ENCODE measurements around the gene CDC20B. TPM values are rescaled to one million over a fixed set of nuclear protein-coding genes. Genes with fewer than 3 reads are reported as not detected.

The CDC20B gene
- polyA plus RNA-seq, 3 donors = not detected

DNA sequence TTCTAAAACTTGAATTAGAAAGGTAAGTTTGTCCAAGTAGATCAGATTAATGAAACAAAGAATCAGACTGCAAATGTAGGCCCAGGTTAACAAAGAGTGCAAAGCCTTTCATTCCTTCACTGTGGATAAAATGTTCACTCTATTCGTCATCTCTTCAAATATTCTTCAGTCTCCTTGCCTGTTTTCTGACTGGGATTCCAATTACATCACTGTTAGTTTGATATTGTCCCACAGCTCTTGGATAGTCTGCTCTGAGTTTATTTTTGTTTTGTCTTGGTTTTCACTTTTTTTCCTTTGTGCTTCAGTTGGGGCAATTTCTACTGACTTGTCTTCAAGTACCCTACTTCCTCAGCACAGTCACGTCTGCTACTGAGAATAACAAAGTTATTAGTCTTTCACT lies 109.1 kb downstream of the CDC20B start:
- Histone ChIP-seq H3K4me2 (replicated peaks; ENCODE audit: extremely low read depth, low read length, poor library complexity, severe bottlenecking) (no peak overlapping the region), H3K4me1 (ENCODE audit: control insufficient read depth in 1 of 2, insufficient read depth in 2 of 2, low read length in 2 of 2) (no peaks in the 10 kb centered on the region), H2AFZ (ENCODE audit: insufficient read depth, low read depth, low read length, poor library complexity, severe bottlenecking) (no peak overlapping the region), H3K36me3 (replicated peaks in 1 of 2; ENCODE audit: control insufficient read depth in 1 of 2, insufficient read depth in 2 of 2, low read length in 2 of 2) (no peaks in the 10 kb centered on the region), H3K27me3 (ENCODE audit: control insufficient read depth in 2 of 2, insufficient read depth in 2 of 2, low read length in 2 of 2) (no peaks in the 10 kb centered on the region), H3K79me2 (ENCODE audit: insufficient read depth, low read length) (no peaks in the 10 kb centered on the region), H3K9me3 (replicated peaks in 1 of 2; ENCODE audit: control insufficient read depth in 1 of 2, insufficient read depth in 1 of 2, low read length in 2 of 2) (no peaks in the 10 kb centered on the region), H3K9ac (ENCODE audit: insufficient read depth, low read length, poor library complexity, severe bottlenecking) (no peak overlapping the region), H4K20me1 (ENCODE audit: insufficient read depth, low read length) (no peaks in the 10 kb centered on the region), H3K4me3 (replicated peaks in 1 of 3; ENCODE audit: low read depth in 2 of 3, low read length in 3 of 3) (no peak overlapping the region), H3K27ac (ENCODE audit: low read depth in 1 of 2, low read length in 2 of 2) (no peak overlapping the region)
- WGBS (ENCODE audit: insufficient coverage) = 43% methylated on average over 1 of the region's 2 CpGs
- no peaks in the 10 kb centered on the region for H3K4me1 Mint-ChIP-seq
- H3K9me3 Mint-ChIP-seq = peaks cover 0 to 3% (median 0%) of the 10 kb centered on the region in 7 donors
- no peak overlapping the region for H3K27ac Mint-ChIP-seq
- TF ChIP-seq, protein P1, sequence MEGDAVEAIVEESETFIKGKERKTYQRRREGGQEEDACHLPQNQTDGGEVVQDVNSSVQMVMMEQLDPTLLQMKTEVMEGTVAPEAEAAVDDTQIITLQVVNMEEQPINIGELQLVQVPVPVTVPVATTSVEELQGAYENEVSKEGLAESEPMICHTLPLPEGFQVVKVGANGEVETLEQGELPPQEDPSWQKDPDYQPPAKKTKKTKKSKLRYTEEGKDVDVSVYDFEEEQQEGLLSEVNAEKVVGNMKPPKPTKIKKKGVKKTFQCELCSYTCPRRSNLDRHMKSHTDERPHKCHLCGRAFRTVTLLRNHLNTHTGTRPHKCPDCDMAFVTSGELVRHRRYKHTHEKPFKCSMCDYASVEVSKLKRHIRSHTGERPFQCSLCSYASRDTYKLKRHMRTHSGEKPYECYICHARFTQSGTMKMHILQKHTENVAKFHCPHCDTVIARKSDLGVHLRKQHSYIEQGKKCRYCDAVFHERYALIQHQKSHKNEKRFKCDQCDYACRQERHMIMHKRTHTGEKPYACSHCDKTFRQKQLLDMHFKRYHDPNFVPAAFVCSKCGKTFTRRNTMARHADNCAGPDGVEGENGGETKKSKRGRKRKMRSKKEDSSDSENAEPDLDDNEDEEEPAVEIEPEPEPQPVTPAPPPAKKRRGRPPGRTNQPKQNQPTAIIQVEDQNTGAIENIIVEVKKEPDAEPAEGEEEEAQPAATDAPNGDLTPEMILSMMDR (IDR thresholded peaks at IDR 0.05) = no peak
- H3K4me3 Mint-ChIP-seq = no peak overlapping the region
- H3K36me3 Mint-ChIP-seq = no peaks in the 10 kb centered on the region
- intact Hi-C loops (cut with micrococcal nuclease) = no loop called here
- H3K27me3 Mint-ChIP-seq (ENCODE audit: low read depth in 3 of 3) = peaks cover 0 to 1% (median 1%) of the 10 kb centered on the region in 3 donors
- no peak for DNase-seq

DNA sequence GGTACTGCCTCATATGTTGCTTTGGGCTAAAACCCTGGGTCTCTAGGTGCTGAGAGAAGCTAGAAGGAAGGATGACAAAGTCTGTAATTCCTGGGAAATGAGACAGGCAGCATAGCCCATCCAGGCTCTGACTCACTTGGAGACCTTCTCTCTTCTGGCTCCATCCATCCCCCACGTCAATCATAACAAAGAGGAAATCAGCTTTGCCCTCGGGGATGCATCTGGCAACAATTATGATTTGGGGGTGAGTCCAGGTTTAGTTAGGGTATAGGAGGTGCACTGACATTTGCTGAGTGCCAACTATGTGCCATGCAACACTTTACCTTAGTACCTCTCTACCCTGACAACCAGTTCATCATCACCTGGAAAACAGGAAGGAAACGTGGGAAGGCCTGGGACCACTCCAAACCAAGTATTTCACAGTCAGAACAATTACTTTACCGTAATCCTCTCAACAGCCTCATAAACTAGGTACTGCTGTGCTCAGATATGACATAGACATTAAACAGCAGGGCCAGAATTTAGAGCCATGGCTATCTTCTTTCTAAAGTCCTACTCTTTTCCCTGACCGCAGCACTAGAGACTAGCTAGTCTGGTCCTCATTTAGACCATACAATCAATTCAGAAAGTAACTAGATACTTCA lies 109.6 kb downstream of the CDC20B start:
- Histone ChIP-seq H3K4me1 (ENCODE audit: control insufficient read depth in 1 of 2, insufficient read depth in 2 of 2, low read length in 2 of 2) (no peaks in the 10 kb centered on the region), H3K9me3 (replicated peaks in 1 of 2; ENCODE audit: control insufficient read depth in 1 of 2, insufficient read depth in 1 of 2, low read length in 2 of 2) (no peaks in the 10 kb centered on the region), H4K20me1 (ENCODE audit: insufficient read depth, low read length) (no peaks in the 10 kb centered on the region), H3K27ac (ENCODE audit: low read depth in 1 of 2, low read length in 2 of 2) (no peak overlapping the region), H3K36me3 (replicated peaks in 1 of 2; ENCODE audit: control insufficient read depth in 1 of 2, insufficient read depth in 2 of 2, low read length in 2 of 2) (no peaks in the 10 kb centered on the region), H3K79me2 (ENCODE audit: insufficient read depth, low read length) (no peaks in the 10 kb centered on the region), H3K4me2 (replicated peaks; ENCODE audit: extremely low read depth, low read length, poor library complexity, severe bottlenecking) (no peak overlapping the region), H3K4me3 (replicated peaks in 1 of 3; ENCODE audit: low read depth in 2 of 3, low read length in 3 of 3) (no peak overlapping the region), H2AFZ (ENCODE audit: insufficient read depth, low read depth, low read length, poor library complexity, severe bottlenecking) (no peak overlapping the region), H3K27me3 (ENCODE audit: control insufficient read depth in 2 of 2, insufficient read depth in 2 of 2, low read length in 2 of 2) (no peaks in the 10 kb centered on the region), H3K9ac (ENCODE audit: insufficient read depth, low read length, poor library complexity, severe bottlenecking) (no peak overlapping the region)
- Mint-ChIP-seq H3K9me3 (peaks cover 0 to 3% (median 0%) of the 10 kb centered on the region in 7 donors), H3K27ac (no peak overlapping the region), H3K4me3 (no peak overlapping the region), H3K4me1 (no peaks in the 10 kb centered on the region), H3K36me3 (no peaks in the 10 kb centered on the region), H3K27me3 (ENCODE audit: low read depth in 3 of 3) (peaks cover 0 to 1% (median 1%) of the 10 kb centered on the region in 3 donors)
- DNase-seq = no peak
- intact Hi-C loops (cut with micrococcal nuclease) = no loop called here
- WGBS (ENCODE audit: insufficient coverage) = 14% methylated on average over 2 of the region's 5 CpGs
- TF ChIP-seq, protein P1 (IDR thresholded peaks at IDR 0.05) = no peak

Small RNA genes within 50 kb of the gene (small RNA-seq; reads per million reads assigned to genes)
- 0.94 reads per million for gene MIR449A (ENCODE audit: insufficient read length, low read depth)
- not detected for gene MIR449B (ENCODE audit: insufficient read length, low read depth)
- gene MIR449C (ENCODE audit: insufficient read length, low read depth) = not detected

Other genes starting within 250 kb of the CDC20B start
- gene ESM1, start 187.6 kb downstream of the CDC20B start, polyA plus RNA-seq = not detected
- under 1 TPM; 0.04 to 0.79 (median 0.38) TPM for gene GZMK, start 148.9 kb downstream of the CDC20B start, polyA plus RNA-seq
- gene GZMA, start 70.5 kb downstream of the CDC20B start, polyA plus RNA-seq = 1 to 10 TPM in 2 of 3 donors, not detected in 1; 2.3 to 2.6 TPM
- gene GPX8, start 13.0 kb downstream of the CDC20B start, polyA plus RNA-seq = not detected
- gene MCIDAS, start 54.1 kb upstream of the CDC20B start, polyA plus RNA-seq = not detected
- gene CCNO, start 60.4 kb upstream of the CDC20B start, polyA plus RNA-seq = under 1 TPM in 1 of 3 donors, not detected in 2; 0.05 TPM
- 10 to 100 TPM in 1 of 3 donors, 1 to 10 TPM in 2; 5.2 to 15.9 (median 9.7) TPM for gene DHX29, start 134.5 kb upstream of the CDC20B start, polyA plus RNA-seq
- gene MTREX, start 134.8 kb upstream of the CDC20B start, polyA plus RNA-seq = 10 to 100 TPM; 10.2 to 14.4 (median 12.2) TPM